Activated CD8-positive, alpha-beta memory T cell treated with anti-CD3 and anti-CD28 coated beads, Interleukin-2, amount 50 U/mL, for 4 hours (primary cell): Measurements from ENCODE around the gene ASCC3.

ENCODE experiments used
- DNase-seq: peaks from one replicate; pipeline ENCODE4 v3.0.0-alpha.2; 2020

ASCC3 gene

GRCh38 chr6:100719883-100720682 lies 161.0 kb downstream of the ASCC3 start:
- no peak for DNase-seq

DNA sequence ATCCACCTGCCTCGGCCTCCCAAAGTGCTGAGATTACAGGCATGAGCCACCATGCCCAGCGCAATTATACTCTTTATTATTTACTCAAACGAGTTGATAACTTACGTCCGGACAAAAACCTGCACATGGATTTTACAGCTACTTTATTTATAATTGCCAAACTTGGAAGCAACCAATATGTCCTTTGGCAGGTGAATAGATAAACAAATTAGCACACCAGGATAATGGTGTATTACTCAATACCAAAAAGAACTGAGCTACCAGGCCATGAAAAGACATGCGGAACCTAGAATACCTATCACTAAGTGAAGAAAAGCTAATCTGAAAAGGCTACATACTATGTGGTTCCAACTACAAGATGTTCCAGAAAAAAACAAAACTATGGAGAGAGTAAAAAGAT lies 168.1 kb downstream of the ASCC3 start:
- no peak for DNase-seq

DNA sequence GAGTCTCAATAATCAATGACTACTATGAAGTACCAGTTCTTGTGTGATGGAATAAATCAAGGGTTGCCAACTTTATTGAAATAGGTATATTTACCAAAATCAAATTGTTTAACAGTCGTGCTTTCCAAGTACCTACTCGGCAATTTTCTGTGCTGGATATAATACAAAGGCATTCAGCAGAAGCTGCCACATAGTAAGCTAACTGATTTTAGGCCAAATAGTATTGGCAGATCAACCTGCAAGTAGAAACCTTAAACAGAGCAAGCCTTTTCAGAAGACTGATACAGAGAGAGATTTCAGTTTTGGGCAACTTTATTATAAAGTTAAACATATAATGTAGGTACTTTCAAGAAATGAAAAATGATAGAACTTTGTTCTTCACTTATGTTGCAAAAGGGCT lies 174.6 kb downstream of the ASCC3 start:
- DNase-seq = no peak

DNA sequence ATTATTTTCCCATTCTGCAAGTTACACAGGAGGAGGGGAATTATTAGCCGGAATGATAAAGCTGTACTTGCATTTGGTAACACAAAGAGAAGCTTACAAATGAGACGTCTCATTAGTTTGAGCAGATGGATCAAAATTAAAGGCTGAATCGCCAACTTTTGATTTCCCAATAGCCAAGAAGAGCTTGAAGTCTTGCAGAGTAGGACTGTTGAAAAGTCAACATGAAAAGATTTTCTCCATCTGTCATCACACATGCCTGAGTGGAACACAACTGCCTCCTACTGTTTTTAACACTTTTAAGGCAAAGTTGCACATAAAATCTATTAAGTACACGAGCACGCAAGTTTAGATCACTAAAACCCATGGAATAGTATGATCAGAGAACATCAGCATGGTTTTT lies 176.2 kb downstream of the ASCC3 start:
- no peak for DNase-seq

DNA sequence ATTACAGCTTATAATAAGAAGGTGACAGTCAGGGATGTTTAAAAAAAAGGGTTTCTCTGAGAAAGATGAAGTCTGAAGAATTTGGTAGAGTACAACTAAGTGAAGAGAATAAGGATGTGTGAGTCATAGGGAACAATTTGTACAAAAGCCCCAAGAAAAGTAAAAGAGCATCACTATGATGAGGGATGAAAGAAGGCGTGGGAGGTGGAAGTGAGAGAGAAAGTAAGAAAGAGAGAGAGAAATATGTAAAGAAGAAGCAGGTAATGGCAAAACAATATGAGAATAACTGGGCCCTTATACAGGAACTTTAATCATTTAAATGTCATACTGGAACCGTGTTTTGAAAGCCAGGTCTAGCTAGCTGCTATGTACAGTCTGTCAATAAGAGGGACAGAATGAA lies 179.4 kb downstream of the ASCC3 start:
- no peak for DNase-seq

- DNase-seq = no peak
Observed at GRCh38 chr6:100700009-100700408, 181.1 kb downstream of the ASCC3 start.

DNA sequence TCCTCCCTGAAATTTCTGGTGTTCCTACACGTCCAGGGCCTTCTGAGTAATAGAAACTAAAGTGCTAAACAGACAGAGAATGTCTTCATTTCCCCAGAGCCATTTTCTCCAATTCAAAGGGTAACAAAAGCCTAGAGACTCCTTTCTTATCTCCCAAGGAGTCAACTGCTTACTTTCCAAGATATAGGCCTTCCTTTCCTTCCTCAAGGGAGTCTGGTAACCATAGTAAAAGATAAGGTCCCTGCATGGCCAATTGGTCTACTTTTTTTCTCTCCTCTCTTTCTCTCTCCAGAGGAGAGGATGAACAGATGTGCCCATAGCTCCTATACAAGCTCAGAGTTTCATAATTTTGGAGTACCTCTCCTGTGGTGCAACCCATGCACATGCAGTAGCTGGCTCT lies 185.7 kb downstream of the ASCC3 start:
- no peak for DNase-seq

DNA sequence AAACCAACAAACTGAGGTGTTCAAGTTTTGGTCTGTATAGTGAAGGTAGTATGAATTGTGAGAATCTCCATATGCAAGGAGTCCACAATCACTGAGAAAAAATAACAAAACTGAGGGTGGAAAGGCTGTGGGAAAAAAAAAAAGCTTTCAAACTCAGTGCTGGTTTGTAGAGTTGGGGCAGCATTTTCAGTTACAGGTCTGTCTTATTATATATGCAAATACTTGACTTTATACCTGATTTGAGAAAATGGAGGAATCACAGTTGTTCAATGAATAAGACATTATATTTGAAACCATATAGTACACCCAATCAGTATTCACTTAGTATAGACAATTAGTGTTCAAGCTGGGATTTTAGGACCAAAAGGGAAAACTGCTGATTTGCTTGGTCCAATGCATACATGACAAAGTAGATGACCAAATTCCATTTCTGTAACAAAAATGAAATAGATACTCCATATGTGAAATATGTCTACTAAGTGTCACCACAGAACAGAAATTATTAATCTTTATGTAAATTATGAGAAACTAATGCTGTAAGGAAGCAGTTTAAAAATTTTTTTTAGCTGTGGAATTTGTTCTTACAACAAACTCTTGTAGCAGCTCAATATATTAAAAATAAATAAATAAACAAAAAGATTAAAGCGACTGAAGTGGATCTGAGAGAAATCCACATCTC lies 187.7 kb downstream of the ASCC3 start:
- DNase-seq = no peak

DNA sequence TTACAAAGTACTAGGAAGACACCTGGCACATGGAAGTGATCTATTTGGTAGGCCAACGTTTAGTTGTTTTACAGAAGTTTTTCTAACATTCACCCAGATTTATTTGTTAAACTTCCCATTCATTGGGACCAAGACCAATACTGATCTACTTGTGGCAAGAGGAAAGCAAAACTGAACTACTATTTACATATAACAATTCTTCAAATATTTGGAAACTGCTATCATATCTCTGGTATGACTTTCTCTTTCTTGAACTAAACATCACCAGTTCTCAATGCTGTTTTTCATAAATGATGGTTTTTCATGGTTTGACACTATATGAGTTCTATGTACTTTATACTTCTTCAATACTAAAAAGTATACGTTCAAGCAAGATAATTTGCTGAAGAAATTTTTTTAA lies 189.2 kb downstream of the ASCC3 start:
- DNase-seq = no peak

DNA sequence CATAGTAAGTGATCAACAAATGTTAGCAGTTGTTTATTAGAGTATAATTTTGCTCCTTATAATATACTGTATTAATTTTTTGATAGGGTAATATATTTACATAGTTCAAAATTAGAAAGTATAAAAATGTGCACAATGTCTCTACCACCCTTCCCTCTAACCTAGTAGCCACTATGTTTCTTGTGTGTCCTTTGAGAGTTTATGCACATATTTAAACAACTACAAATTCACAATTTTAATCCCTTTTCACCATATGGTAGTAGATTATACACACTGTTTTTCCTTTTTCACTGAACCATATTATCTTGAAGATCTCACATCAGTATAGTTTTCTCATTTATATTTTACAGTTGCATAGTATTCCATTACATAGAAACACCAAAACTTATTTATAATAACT lies 194.9 kb downstream of the ASCC3 start:
- DNase-seq = no peak

DNA sequence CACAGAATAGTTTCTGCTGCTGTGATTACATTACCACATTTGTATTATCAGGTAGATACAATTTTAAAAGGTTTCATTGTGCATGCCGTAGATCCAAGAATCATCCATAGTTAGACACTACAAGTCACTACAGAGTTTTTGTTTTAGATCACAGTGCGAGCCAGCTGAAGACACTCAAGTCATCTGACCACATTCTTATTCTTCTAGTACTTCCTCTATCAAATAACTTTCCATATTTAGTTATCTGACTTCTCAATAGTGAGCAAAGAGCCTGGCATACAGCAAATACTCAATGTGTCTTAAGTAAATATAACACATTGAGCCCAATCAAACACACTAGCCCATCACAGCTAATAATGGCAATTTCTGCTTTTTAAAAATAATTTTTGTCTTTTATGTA lies 195.4 kb downstream of the ASCC3 start:
- DNase-seq = no peak

DNA sequence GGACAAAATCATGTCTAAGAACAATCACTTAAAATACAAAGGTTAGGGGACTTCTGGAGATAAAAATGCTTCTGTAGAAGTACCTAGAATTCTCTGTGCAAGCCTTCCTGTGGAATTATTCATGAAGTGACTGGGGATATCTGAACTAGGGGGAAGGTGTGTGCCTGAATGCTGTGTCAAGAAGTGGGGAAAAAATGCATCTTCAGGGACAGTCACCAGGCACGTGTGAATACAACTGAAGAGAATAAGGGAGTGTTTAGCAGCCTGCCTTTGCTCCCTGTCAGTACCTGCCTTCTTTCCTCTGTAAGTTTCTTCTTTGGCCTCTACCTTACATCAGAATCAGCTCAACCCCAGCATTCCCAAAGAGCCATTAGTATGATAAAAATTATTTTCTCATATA lies 201.0 kb downstream of the ASCC3 start:
- no peak for DNase-seq

DNA sequence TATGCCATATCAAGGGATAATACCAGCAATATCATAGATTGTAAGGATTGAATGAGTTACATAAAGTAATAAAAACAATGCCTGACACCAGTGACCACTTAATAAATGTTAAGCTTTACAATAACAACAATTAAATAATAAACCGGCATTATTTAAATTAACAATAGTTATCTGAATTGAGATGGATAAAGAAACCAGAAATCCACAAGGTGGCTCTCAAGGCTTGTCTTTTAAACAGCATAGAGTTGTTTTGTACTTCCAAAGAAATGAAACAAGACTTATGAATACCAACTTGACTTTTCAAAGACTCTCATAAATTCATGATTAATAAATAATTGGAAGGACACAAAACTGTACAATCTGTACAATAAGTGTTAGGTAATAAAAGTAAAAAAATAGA lies 203.1 kb downstream of the ASCC3 start:
- no peak for DNase-seq

DNA sequence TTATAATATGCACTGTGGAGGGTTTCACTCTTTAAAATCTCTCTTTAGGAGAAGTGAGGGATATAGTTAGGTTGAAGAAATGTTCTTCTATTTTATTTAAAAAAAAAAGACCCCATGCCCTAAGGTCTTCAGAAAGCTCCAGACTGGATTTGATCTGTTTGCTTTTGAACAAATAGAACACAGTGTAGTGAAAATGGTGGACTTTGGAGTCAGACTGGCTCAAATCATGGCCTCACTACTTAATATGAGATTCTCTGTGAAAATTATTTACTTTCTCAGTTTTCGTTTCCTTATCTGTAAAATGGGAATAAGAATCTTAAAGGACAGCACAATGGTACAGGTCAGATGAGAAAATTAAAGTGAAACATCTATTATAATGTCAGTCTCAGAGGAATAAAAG lies 203.9 kb downstream of the ASCC3 start:
- no peak for DNase-seq

DNA sequence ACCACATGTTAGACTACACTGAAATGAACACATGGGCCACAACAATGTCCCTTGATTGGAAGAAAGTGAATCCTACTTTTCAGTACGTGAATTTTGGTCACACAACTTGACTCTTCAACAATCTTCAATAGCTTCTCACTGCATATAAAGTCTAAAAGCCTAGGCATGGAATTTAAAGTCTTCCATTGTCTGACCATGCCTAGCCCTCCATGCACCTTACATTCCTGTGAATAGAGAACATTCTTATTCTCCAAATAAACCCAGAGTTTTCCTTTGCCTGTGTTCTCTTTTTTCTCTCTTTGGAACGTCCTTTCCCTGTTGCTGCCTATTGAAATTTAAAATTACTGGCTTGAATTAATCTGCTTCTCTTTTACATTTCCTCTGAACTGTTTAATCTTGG lies 207.5 kb downstream of the ASCC3 start:
- no peak for DNase-seq

- DNase-seq = no peak
Observed at GRCh38 chr6:100671740-100672139, 209.4 kb downstream of the ASCC3 start.

GRCh38 chr6:100670056-100670455 lies 211.1 kb downstream of the ASCC3 start:
- DNase-seq = no peak

- no peak for DNase-seq
Observed at GRCh38 chr6:100665041-100665380, 216.1 kb downstream of the ASCC3 start.

DNA sequence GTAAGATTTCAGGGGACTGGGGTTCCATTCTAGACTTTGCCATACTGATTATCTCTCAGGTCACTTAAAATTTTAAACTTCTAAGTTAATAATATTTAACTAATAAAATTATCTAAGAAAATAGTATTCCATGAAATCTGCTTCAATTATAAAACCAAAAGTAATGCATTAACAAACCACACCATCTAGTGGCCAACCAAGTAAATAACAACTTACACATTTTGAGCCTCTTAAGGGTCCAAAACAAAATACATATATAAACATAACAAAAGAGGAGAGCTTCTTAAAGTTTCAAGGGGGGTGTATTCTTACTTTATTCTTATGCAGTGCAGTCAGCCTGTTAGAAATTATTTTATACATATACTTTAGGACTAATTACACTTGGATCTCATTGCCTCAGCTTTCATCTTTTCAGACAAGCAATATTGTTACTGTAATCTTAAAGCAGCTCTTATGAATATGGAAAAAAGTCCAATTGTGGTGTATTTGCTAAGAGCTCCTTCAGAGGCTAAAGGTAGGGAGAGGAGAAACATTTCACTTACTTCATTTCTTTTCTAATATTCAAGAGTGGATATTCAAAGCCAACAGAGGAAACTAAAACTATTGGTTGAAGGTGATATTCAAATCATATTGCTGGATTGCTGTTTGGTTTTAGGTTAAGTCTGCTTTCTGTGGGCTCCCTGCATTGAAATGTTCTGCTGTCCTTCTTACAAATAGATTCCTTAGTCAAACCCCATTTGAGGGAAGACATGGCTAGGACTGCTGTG lies 216.7 kb downstream of the ASCC3 start:
- no peak for DNase-seq

GRCh38 chr6:100663219-100663863 lies 217.8 kb downstream of the ASCC3 start:
- DNase-seq = no peak

DNA sequence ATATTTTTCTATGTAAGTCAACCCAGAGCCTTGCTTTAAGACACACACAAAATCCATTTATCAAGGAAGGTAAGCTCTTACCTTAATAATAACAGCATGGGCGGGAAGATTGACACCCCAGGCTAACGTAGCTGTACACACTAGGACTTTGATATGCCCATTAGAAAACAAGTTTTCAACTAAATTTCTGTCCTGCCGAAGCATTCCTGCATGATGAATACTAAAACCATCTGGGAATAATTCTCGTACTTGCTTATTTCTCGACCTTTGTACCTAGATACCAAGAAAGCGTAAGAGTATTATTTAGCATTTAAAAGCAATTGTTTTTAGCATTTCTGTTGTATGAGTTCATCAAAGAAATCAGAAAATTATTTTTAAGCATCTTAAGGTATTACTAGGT lies 218.9 kb downstream of the ASCC3 start:
- DNase-seq = no peak

DNA sequence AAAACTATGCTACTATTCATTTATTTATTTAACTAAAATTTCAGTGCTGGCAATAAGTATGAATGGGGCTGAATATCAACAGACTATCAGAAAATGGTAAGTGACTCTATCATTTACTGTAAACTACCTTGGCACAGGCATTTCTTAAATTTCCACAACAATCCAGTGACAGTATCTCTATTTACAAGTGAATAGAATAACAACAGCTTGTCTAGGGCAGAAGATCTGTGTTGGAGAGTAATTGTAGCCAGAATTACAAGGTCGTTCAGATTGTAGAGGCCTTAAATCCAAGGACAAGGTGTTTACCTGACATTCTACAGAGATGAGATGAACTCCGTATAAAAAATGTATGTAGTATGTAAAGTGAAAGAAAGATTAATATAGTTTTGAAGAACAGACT lies 222.6 kb downstream of the ASCC3 start:
- DNase-seq = no peak

GRCh38 chr6:100657678-100658330 lies 223.3 kb downstream of the ASCC3 start:
- DNase-seq = no peak
